Gastroesophageal sphincter (tissue), 4 donors: Measurements from ENCODE around the gene SCN11A. TPM values are rescaled to one million over a fixed set of nuclear protein-coding genes. Genes with fewer than 3 reads are reported as not detected.

Experiments used
- ATAC-seq: fragments of 150-250 bp; one replicate; pipeline ENCODE4 v1.9.1; 2016; ENCODE audit warnings: mild to moderate bottlenecking, moderate library complexity
- H3K27ac ChIP-seq, 4 donors: fragments of 200-600 bp; sonication (generic) in 3 of 4; 1 replicate in 3 of 4; 2 replicates in 1 of 4; pipeline ENCODE4 v1.5.1; 2016 to 2019
- H3K27me3 ChIP-seq: fragments of 200-600 bp; sonication (generic); one replicate; pipeline ENCODE4 v1.5.1; 2019
- H3K36me3 ChIP-seq, 2 donors: fragments of 200-600 bp; sonication (generic); one replicate each; pipeline ENCODE4 v1.5.1; 2019; ENCODE audit warnings: control low read depth in 1 of 2
- H3K4me1 ChIP-seq, 3 donors: fragments of 200-600 bp; sonication (generic); 1 replicate in 2 of 3; 2 replicates in 1 of 3; pipeline ENCODE4 v1.5.1; 2016 to 2019; ENCODE audit warnings: control low read depth in 2 of 3
- H3K4me3 ChIP-seq, 2 donors: fragments of 200-600 bp; sonication (generic); one replicate each; pipeline ENCODE4 v1.5.1; 2019; ENCODE audit warnings: mild to moderate bottlenecking in 1 of 2, moderate library complexity in 1 of 2
- H3K9me3 ChIP-seq, 3 donors: fragments of 200-600 bp; sonication (generic); one replicate each; pipeline ENCODE4 v1.5.1; 2017 to 2019; ENCODE audit warnings: control low read depth in 2 of 3
- EP300 ChIP-seq: sonication (generic); formaldehyde crosslinking; IDR thresholded peaks from one replicate; pipeline ENCODE4 v1.6.1; 2017; ENCODE audit warnings: antibody characterized with exemption, mild to moderate bottlenecking
- POLR2A ChIP-seq, 2 donors: fragments of 450-650 bp; IDR thresholded peaks; one replicate each; pipeline ENCODE4 v1.6.1; 2017; ENCODE audit warnings: antibody characterized with exemption in 2 of 2, mild to moderate bottlenecking in 2 of 2, moderate library complexity in 1 of 2
- POLR2AphosphoS5 ChIP-seq: sonication (generic); formaldehyde crosslinking; IDR thresholded peaks from one replicate; pipeline ENCODE4 v1.6.1; 2017; ENCODE audit warnings: antibody characterized with exemption
- WGBS, 2 donors: methylation state at CpG; one replicate each; pipeline ENCODE4 v1.1.5; 2018; ENCODE audit warnings: low coverage in 1 of 2; 5-methylcytosine and 5-hydroxymethylcytosine counted together
- total RNA-seq, 4 donors: library from RNA; depleted of rRNA; stranded (reverse); fragments of >200 nt; gene quantifications; one replicate each; pipeline ENCODE4 v1.1.0, GENCODE V29; 2016
- TF ChIP-seq, protein P1 (sequence below), 4 experiments: fragments of 200-600 bp in 2 of 4; fragments of 450-650 bp in 2 of 4; sonication (generic) in 1 of 4; IDR thresholded peaks; one replicate each; pipeline ENCODE4 v1.5.1; 2017 to 2019; ENCODE audit warnings: antibody characterized with exemption in 4 of 4, mild to moderate bottlenecking in 2 of 4, moderate library complexity in 2 of 4

SCN11A gene
- total RNA-seq, 4 donors from 2014 or later, result 0.15 to 0.57 (median 0.27) TPM; not detected in 1

DNA sequence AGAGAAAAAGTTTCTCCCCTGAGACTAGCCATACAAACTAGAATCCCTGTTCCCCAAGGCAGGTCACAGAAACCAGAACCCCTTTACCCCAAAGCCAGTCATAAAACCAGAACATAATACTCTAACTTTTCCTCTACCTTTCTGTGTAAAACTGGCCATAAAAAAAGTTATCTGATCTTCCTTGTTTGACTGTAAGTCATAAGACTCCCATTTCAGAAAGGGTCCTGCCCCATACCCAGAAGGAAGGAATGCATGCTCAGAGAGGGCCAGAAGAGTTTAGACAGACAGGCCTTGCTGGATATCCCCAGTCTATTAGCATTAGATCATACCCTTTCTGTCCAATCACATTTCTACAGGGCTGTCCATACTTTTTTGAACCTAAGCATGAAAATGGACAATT is 27.2 kb downstream of the SCN11A start:
- no peak for ATAC-seq
- Histone ChIP-seq H3K27me3 (no peaks in the 10 kb centered on the region), H3K36me3 (no peaks in the 10 kb centered on the region), H3K4me3 (no peak overlapping the region), H3K9me3 (no peaks in the 10 kb centered on the region), H3K4me1 (no peaks in the 10 kb centered on the region), H3K27ac (no peak overlapping the region)
- TF ChIP-seq, protein P1, sequence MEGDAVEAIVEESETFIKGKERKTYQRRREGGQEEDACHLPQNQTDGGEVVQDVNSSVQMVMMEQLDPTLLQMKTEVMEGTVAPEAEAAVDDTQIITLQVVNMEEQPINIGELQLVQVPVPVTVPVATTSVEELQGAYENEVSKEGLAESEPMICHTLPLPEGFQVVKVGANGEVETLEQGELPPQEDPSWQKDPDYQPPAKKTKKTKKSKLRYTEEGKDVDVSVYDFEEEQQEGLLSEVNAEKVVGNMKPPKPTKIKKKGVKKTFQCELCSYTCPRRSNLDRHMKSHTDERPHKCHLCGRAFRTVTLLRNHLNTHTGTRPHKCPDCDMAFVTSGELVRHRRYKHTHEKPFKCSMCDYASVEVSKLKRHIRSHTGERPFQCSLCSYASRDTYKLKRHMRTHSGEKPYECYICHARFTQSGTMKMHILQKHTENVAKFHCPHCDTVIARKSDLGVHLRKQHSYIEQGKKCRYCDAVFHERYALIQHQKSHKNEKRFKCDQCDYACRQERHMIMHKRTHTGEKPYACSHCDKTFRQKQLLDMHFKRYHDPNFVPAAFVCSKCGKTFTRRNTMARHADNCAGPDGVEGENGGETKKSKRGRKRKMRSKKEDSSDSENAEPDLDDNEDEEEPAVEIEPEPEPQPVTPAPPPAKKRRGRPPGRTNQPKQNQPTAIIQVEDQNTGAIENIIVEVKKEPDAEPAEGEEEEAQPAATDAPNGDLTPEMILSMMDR (IDR thresholded peaks at IDR 0.05), result no peak
- no peak for TF ChIP-seq POLR2A (IDR thresholded peaks at IDR 0.05)
- TF ChIP-seq POLR2AphosphoS5, result no peak
- no peak for TF ChIP-seq EP300

DNA sequence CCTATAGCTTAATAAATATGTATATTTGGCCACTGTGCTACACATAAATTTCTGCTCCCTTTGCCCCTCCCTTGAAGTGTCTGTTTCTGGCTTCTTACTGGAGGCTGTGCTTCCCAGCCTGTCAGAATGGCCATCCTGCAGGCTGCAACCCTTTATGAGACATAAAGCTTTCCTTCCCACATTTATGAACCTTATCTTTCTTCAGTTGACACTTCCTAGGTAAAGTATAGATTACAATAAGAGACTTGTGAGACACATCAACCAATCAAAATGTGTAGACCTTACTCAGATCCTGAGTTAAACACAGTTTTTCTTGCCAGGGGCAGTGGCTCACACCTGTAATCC is 29.5 kb downstream of the SCN11A start:
- H3K4me3 ChIP-seq, result no peak overlapping the region

DNA sequence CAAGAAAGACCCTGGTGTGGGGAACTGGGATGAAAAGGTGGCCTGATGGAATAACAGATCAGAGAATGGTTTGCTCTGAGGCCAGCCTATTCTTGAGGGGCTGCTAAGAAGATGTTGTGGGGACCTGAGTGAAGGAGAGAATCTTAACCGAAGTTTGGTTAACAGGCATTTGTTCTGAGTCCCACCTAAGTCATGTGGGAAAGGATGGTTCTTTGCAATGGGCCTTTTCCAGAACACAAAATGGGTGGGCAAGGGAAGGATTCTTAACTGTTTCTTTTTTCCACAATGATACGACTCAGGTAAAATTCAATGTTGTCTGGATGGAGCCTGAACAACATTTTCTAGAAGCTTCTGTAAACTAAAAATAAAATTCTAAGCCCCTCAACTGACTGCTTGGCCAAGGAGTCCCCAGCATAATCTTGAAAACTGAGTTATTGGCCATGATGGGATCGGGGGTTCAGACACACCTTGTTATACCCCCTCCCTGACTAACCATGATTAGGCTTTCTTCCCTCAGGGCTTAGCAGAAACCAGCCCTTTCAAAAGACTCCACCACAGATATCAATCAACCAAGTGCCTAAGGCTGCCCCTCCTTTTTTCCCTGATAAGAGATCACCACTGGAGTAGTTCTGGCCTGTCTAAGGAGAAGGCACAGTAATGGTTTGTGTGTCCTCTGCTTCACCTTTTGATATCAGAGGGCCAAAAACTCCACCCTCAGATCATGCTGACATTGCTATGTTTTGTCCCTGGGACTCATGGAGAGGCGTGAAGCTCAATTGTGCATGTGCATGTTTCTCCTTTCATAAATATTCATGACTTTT is 30.1 kb downstream of the SCN11A start:
- Histone ChIP-seq H3K4me1 (no peaks in the 10 kb centered on the region), H3K27me3 (no peaks in the 10 kb centered on the region), H3K9me3 (no peaks in the 10 kb centered on the region), H3K36me3 (no peaks in the 10 kb centered on the region), H3K4me3 (no peak overlapping the region), H3K27ac (no peak overlapping the region)
- WGBS, 2 donors, result 70 to 91% methylated on average over 3 of the region's 4 CpGs
- TF ChIP-seq POLR2AphosphoS5 (no peak), EP300 (no peak), POLR2A (IDR thresholded peaks at IDR 0.05) (no peak)
- TF ChIP-seq, protein P1 (IDR thresholded peaks at IDR 0.05), result no peak
- no peak for ATAC-seq

More for the DNA sequence above, 29.5 kb downstream of the SCN11A start:
- H3K27ac ChIP-seq, result no peak overlapping the region
- TF ChIP-seq, protein P1 (IDR thresholded peaks at IDR 0.05), result no peak
- no peak for TF ChIP-seq POLR2A (IDR thresholded peaks at IDR 0.05)
- TF ChIP-seq POLR2AphosphoS5, result no peak
- TF ChIP-seq EP300, result no peak
- ATAC-seq, result no peak
- no peaks in the 10 kb centered on the region for H3K27me3 ChIP-seq
- H3K4me1 ChIP-seq, result no peaks in the 10 kb centered on the region
- no peaks in the 10 kb centered on the region for H3K9me3 ChIP-seq
- no peaks in the 10 kb centered on the region for H3K36me3 ChIP-seq

DNA sequence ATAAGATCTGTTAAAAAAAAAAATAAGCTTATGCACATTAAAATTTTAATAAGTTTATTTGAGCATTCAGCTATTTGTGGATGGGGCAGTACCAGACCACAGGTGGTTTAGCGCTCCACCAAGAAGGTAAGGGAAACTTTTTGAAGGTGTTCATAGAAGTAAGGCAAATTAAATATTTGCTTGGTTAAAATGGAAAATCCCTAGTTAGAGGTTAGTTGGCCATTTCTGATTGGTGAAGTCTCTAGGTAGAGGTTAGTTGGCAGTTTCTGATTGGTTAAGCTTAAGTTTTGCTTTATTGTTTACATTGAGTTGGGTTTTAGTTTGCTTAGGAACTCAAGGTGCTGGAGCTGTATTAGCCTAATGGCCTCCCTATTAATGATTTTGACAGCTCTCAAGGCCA is 30.7 kb downstream of the SCN11A start:
- 90 to 100% methylated on average over 1 of the region's 1 CpG for WGBS, 2 donors

More for the DNA sequence above, 30.7 kb downstream of the SCN11A start:
- no peaks in the 10 kb centered on the region for H3K4me1 ChIP-seq
- H3K27me3 ChIP-seq, result no peaks in the 10 kb centered on the region
- ATAC-seq, result no peak
- no peaks in the 10 kb centered on the region for H3K9me3 ChIP-seq
- H3K36me3 ChIP-seq, result no peaks in the 10 kb centered on the region
- H3K4me3 ChIP-seq, result no peak overlapping the region
- no peak overlapping the region for H3K27ac ChIP-seq
- TF ChIP-seq, protein P1 (IDR thresholded peaks at IDR 0.05), result no peak
- TF ChIP-seq POLR2A (IDR thresholded peaks at IDR 0.05) (no peak), EP300 (no peak), POLR2AphosphoS5 (no peak)
